D721Med (cell line): ENCODE data around the gene CD300A.

ENCODE experiments used
- DNase-seq: peaks from one replicate; pipeline ENCODE4 v3.0.0; 2011; ENCODE audit warnings: low spot score; ENCODE audit not compliant: insufficient read length
- FAIRE-seq: peaks from 2 replicates; lab custom pipeline; 2011; peaks lifted over from hg19 to GRCh38; lab: Jason Lieb, UNC
- TF ChIP-seq, protein P1 (sequence below): IDR thresholded peaks from 2 replicates; pipeline ENCODE4 v1.5.1; 2012; ENCODE audit warnings: mild to moderate bottlenecking, control low read depth; ENCODE audit not compliant: insufficient read depth; ENCODE audit errors: missing control alignments

The CD300A gene

DNA sequence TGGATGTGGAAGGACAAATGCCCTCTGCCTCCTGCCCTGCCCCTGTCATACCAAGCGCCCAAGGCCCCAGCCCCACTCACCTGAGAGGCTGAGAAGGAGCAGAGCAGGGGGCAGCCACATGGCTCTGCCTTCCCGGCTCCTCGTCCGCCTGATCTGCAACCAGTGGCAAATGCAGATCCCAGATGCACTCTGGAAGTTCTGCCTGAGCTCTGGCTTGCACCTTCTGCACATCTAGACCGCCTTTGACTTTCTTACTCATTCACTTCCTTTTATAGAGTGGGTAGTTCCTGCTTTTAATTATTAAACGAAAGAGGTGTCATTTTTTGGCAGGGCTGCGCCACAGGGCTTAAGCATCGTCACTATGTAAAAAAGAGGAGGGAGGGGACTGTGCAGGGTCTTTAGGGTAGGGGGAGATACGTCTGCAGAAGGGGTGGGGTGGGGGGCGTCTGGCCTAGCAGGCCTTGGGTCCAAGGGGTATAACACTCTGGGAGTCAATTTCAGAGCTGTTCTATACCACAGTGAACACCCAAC lies 64.9 kb downstream of the CD300A start, which contains the start of gene CD300LB:
Gene CD300LB, minus strand, starts transcription at position 245 of the 531 bp plus-strand sequence. Its CDS starts 125 bp downstream, at position 120.
- FAIRE-seq: no peak
- TF ChIP-seq, protein P1, sequence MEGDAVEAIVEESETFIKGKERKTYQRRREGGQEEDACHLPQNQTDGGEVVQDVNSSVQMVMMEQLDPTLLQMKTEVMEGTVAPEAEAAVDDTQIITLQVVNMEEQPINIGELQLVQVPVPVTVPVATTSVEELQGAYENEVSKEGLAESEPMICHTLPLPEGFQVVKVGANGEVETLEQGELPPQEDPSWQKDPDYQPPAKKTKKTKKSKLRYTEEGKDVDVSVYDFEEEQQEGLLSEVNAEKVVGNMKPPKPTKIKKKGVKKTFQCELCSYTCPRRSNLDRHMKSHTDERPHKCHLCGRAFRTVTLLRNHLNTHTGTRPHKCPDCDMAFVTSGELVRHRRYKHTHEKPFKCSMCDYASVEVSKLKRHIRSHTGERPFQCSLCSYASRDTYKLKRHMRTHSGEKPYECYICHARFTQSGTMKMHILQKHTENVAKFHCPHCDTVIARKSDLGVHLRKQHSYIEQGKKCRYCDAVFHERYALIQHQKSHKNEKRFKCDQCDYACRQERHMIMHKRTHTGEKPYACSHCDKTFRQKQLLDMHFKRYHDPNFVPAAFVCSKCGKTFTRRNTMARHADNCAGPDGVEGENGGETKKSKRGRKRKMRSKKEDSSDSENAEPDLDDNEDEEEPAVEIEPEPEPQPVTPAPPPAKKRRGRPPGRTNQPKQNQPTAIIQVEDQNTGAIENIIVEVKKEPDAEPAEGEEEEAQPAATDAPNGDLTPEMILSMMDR: no peak
- no peak for DNase-seq

DNA sequence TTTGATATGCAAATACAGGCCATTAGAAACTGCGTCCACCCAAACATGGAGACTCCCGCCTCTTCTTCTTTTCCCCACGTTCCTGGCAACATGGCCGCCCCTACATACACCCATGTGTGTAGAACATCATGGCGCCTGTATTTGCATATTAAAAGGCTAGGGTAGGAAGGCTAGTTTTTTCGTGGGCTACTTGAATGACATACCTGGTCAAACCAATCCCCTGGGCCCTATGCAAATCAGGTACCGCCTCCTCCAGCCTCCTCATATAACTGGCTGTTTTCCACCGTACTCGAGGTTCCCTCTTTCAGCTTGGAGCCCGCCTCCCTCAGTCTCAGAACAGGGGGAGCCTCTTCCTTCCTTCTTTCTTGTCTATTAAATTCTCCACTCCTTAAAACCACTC lies 65.7 kb downstream of the CD300A start:
- DNase-seq (no peak), FAIRE-seq (no peak)

More for the DNA sequence above, 65.7 kb downstream of the CD300A start:
- TF ChIP-seq, protein P1: no peak
